ENCODE measurements around the gene NRXN3.
"Not testable (repeated sequence)": the region's sequence is repeated elsewhere in the genome, so short reads cannot be mapped to it uniquely, and the experiment has no call there.

The NRXN3 gene

DNA sequence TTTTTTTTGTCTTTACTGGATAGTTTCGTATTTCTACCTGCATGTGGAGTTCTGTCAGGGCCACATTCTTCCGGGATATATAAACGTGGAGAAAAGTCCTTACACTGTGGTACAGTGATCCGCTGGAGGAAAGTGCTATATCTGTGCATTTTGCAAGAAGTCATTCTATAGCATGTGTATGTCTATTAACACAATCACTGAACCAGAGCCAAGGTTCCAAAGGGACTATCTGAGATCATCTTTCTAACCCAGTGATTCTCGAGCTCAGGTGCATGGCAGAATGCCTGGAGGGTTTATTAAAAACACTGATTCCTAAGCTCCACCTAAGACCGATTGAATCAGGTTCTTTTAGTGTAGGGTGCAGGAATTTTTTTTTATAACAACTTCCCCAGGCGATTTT is 354.0 kb downstream of the NRXN3 start:
- no peak overlapping the region for H3K4me2 ChIP-seq
- no peak overlapping the region for H3K27ac ChIP-seq
- no peaks in the 10 kb centered on the region for H3K36me3 ChIP-seq
- no peaks in the 10 kb centered on the region for H3K9me3 ChIP-seq
- H3K4me1 ChIP-seq = no peaks in the 10 kb centered on the region
- TF ChIP-seq Cebpa-rat (IDR thresholded peaks at IDR 0.05) = no peak
- no peaks in the 10 kb centered on the region for H3K27me3 ChIP-seq
- H3K4me3 ChIP-seq = no peak overlapping the region
- no peak overlapping the region for H3K9ac ChIP-seq
- peaks cover 6% of the 10 kb centered on the region; the same call in 1 of the 2 replicates for H4K20me1 ChIP-seq

DNA sequence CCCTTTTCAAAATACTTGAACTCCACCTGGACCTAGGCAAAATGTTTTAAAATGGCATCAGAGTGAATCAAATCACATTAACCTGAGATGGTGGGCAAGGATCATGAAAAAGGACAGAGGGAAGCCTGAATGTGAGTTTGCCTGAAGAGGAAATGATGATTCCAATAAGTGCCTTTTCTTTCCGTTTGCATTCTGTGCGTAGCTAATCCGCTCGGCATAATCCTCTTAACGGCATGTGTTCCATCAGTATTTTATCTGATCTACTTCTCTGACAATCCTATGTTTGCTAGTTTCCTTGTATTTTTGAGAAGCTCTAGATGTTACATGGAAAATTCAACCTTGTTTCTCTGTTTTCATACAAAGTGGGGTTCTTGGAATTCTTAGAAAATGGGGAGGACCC is 354.6 kb downstream of the NRXN3 start:
- Histone ChIP-seq H3K36me3 (no peaks in the 10 kb centered on the region), H4K20me1 (peaks cover 6% of the 10 kb centered on the region; the same call in 1 of the 2 replicates), H3K4me2 (no peak overlapping the region), H3K27ac (no peak overlapping the region), H3K27me3 (no peaks in the 10 kb centered on the region), H3K9ac (no peak overlapping the region), H3K4me3 (no peak overlapping the region), H3K9me3 (no peaks in the 10 kb centered on the region), H3K4me1 (no peaks in the 10 kb centered on the region)
- no peak for TF ChIP-seq Cebpa-rat (IDR thresholded peaks at IDR 0.05)

DNA sequence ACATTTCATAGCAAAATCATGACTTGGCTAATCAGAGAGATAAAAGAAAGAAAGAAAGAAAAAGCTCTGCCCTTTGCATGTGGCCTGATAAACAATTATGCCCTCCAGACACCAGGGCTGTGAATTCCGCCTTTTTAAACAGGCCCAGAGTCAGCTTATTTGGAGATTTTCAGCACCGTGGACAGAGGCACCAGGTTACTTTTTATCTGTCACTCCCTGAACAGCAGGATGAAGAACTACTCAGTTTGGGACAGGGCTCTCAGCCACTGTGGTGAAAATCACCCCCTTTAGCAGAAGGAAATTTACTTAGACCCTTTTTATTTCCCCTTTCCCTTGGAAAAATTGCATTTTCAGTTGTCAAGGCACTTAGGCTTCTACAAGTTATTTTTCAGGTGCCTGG is 359.9 kb downstream of the NRXN3 start:
- H3K27ac ChIP-seq = no peak overlapping the region
- no peaks in the 10 kb centered on the region for H3K9me3 ChIP-seq
- H3K4me2 ChIP-seq = no peak overlapping the region
- H3K9ac ChIP-seq = no peak overlapping the region
- peaks cover 6% of the 10 kb centered on the region; the same call in 1 of the 2 replicates for H4K20me1 ChIP-seq
- no peaks in the 10 kb centered on the region for H3K27me3 ChIP-seq
- H3K4me3 ChIP-seq = no peak overlapping the region
- H3K4me1 ChIP-seq = no peaks in the 10 kb centered on the region
- TF ChIP-seq Cebpa-rat (IDR thresholded peaks at IDR 0.05) = no peak
- no peaks in the 10 kb centered on the region for H3K36me3 ChIP-seq

DNA sequence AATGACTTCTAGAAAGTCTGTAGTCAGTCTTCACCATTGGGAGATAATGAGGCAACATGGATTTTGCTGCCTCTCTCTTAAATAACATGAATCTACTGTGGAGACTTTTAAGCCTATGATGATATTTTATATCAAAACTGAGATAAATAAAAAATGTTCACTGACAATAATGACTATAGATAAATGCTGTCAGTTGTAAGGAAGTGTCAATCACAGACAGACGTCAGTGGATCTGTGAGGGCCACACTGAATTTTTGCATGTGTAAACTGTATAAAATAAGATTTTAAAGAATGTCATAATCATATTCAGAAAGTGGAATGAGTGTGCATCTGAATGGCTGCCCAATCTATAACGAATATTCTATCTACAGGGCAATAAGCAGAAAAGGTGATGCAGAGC is 364.0 kb downstream of the NRXN3 start:
- H3K4me2 ChIP-seq = no peak overlapping the region
- H3K4me1 ChIP-seq = no peaks in the 10 kb centered on the region
- H3K9me3 ChIP-seq = no peaks in the 10 kb centered on the region
- no peak for TF ChIP-seq Cebpa-rat (IDR thresholded peaks at IDR 0.05)
- H4K20me1 ChIP-seq = no peaks in the 10 kb centered on the region; the same call in 1 of the 2 replicates
- no peaks in the 10 kb centered on the region for H3K27me3 ChIP-seq
- no peak overlapping the region for H3K9ac ChIP-seq
- H3K27ac ChIP-seq = no peak overlapping the region
- H3K36me3 ChIP-seq = no peaks in the 10 kb centered on the region
- H3K4me3 ChIP-seq = no peak overlapping the region

DNA sequence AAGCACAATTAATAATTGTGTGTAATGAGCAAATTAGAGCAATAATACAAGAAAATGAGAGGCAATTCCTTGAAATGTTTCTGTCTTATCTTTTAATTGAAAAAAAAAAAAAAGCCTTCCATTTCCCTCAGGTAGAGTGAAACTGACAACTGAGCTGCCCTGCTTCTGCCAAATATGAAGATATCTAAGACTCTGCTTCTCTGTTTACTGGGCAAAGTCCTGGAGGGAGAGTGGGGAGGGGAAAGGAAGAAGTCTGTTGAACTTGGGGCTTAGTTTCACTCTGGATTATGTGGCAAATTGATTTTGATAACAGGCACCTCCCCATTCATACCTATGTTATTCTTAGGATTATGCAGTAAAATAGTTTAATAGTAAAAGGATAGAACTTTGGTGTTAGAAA is 364.9 kb downstream of the NRXN3 start:
- Histone ChIP-seq H3K4me1 (no peaks in the 10 kb centered on the region), H3K4me2 (no peak overlapping the region), H3K4me3 (no peak overlapping the region), H3K36me3 (no peaks in the 10 kb centered on the region), H3K27me3 (no peaks in the 10 kb centered on the region), H3K27ac (no peak overlapping the region), H3K9me3 (no peaks in the 10 kb centered on the region), H4K20me1 (no peaks in the 10 kb centered on the region), H3K9ac (no peak overlapping the region)
- TF ChIP-seq Cebpa-rat (IDR thresholded peaks at IDR 0.05) = no peak

DNA sequence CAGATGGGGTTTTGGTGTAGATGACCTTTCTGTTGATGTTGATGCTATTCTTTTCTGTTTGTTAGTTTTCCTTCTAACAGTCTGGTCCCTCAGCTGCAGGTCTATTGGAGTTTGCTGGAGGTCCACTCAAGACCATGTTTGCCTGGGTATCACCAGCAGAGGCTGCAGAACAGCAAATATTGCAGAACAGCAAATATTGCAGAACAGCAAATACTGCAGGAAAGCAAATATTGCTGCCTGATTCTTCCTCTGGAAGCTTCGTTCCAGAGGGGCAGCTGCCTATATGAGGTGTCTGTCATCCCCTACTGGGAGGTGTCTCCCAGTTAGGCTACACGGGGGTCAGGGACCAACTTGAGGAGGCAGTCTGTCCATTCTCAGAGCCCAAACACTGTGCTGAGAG is 371.6 kb downstream of the NRXN3 start:
- H4K20me1 ChIP-seq, H3K9ac ChIP-seq, H3K36me3 ChIP-seq, H3K4me1 ChIP-seq, H3K27me3 ChIP-seq, H3K4me3 ChIP-seq, H3K27ac ChIP-seq, H3K4me2 ChIP-seq, H3K9me3 ChIP-seq: not testable (repeated sequence)

DNA sequence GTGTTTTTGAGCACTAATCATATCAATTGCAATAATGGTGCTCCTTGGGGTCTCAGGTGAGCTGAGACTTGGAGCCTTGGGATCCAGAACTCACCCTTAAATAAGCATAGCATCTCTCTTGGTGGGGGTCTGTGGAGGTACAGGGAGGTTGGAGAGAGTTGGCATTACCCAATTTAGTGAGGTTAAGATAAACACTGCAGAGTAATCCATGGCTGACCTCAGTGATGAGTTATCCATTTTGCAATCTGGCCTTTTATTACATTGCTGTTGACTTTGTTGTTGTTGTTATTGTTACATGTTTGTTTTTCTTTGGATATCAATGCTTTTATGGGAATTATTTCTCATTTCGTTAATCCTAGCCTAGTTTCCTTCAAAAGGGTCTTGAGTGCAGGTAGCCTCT is 373.3 kb downstream of the NRXN3 start:
- no peaks in the 10 kb centered on the region for H3K4me1 ChIP-seq
- no peak for TF ChIP-seq Cebpa-rat (IDR thresholded peaks at IDR 0.05)

DNA sequence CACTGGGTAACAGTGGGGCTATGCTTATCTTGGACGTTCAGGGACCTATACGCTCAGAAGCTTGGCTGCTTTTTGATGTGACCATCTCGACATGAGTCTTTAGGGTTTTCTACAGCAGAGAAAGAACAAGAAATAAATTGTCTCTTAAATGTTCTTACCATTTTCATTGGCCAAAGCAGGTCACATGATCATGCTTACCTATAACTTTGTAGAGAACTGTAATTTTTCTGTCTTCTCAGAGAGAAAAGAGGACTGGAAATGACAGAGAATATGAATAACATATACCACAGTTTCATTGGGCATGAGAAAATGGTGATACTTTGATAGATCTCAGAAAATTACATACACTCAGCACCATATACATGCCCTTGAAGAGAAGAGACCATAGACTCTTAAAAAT is 390.9 kb downstream of the NRXN3 start:
- Histone ChIP-seq H3K27ac (no peak overlapping the region), H3K9me3 (no peaks in the 10 kb centered on the region), H3K4me3 (no peak overlapping the region), H4K20me1 (no peaks in the 10 kb centered on the region), H3K4me2 (no peak overlapping the region), H3K36me3 (no peaks in the 10 kb centered on the region), H3K27me3 (no peaks in the 10 kb centered on the region), H3K9ac (no peak overlapping the region), H3K4me1 (peaks cover 5% of the 10 kb centered on the region)
- no peak for TF ChIP-seq Cebpa-rat (IDR thresholded peaks at IDR 0.05)

More for the DNA sequence above, 373.3 kb downstream of the NRXN3 start:
- Histone ChIP-seq H3K4me3 (no peak overlapping the region), H3K9me3 (no peaks in the 10 kb centered on the region), H4K20me1 (no peaks in the 10 kb centered on the region), H3K36me3 (no peaks in the 10 kb centered on the region), H3K4me2 (no peak overlapping the region), H3K9ac (no peak overlapping the region), H3K27ac (no peak overlapping the region), H3K27me3 (no peaks in the 10 kb centered on the region)

DNA sequence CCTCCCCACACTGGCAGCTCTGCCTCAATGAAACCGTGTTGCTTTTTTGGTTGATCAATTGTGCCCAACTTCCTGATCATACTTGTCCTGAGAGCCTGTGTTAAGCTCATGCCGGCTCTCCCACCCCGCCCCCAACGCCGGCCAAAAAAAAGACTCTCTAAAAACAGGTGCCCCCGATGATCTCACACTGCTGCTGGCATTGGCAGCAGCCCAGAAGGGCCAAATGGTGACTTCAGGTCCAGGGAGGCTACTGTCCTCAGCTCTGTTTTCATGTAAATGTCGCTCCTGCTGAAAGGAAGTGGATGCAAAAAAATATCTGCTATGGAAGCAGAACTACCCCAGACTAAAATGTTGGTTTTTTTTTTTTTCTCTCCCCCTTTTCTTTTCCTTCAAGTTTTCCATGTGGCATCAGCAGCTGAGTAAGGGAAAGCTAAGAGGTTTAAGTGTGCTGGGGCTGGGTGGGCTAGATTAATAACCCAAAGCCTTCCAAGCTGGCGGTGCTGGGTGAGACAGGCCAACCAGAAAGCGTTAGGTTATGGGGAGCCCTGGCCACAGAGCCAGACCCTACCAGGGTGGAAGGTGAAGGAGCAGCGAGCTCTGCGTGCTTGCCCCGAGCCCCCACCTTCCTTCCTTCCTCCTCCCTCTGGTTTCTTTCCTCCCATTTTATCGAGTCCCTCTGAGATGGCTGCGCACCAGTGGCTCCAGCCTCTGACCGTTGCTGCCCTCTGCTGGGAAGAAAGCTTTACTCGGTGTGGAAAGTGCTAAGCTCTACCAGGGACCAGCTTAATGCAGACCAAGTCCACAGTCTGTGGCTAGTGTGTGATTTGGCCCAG is 396.1 kb downstream of the NRXN3 start:
- Histone ChIP-seq H3K27me3 (no peaks in the 10 kb centered on the region), H4K20me1 (no peaks in the 10 kb centered on the region), H3K9ac (no peak overlapping the region), H3K27ac (no peak overlapping the region), H3K4me3 (peak overlapping the region; percentile 35; the same call in 1 of the 2 replicates), H3K4me1 (peaks cover 10% of the 10 kb centered on the region), H3K9me3 (no peaks in the 10 kb centered on the region), H3K36me3 (no peaks in the 10 kb centered on the region), H3K4me2 (peak overlapping the region; percentile 60)
- no peak for TF ChIP-seq Cebpa-rat (IDR thresholded peaks at IDR 0.05)

DNA sequence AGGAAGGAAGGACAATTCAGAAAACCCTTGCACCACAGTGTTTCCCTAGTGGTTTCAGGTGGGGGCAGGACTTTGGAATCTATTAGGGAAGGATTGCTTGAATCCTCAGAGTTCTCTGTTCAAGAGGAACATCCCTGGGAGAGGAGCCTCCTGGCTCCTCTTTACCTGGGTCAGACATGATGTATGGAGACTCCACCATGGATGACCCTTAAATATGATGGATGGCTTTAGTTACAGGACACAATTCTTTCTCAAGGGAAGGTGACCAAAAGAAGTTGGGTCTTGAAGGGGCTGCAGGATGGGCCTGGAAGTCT is 396.6 kb downstream of the NRXN3 start:
- Histone ChIP-seq H3K9me3 (no peaks in the 10 kb centered on the region), H3K4me1 (peaks cover 10% of the 10 kb centered on the region), H3K27me3 (no peaks in the 10 kb centered on the region), H3K36me3 (no peaks in the 10 kb centered on the region), H3K9ac (no peak overlapping the region), H4K20me1 (no peaks in the 10 kb centered on the region), H3K4me2 (peak overlapping the region; percentile 60), H3K4me3 (no peak overlapping the region), H3K27ac (no peak overlapping the region)
- TF ChIP-seq Cebpa-rat (IDR thresholded peaks at IDR 0.05) = no peak

DNA sequence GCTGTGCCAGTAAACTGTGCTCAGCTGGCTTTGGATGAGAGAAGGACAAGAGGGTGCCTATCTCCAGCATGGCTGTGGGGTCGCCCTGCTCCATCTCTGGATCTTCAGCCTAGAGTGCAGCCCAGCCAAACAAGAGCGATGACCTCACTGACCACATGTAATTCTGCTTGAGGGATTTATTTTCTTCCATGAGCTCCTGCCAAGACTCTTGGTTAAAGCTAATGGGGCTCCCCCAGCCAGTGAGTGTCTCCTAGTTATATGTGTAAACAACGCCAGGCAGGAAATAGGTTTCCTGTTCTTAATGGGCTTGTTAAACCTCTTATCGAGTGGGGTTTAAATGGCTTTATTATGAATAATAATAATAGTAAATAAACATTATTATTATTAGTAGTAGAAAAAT is 397.2 kb downstream of the NRXN3 start:
- H3K27ac ChIP-seq = no peak overlapping the region
- H3K27me3 ChIP-seq = no peaks in the 10 kb centered on the region
- TF ChIP-seq Cebpa-rat (IDR thresholded peaks at IDR 0.05) = no peak
- peaks cover 10% of the 10 kb centered on the region for H3K4me1 ChIP-seq
- H4K20me1 ChIP-seq = no peaks in the 10 kb centered on the region
- peaks cover 2% of the 10 kb centered on the region for H3K9me3 ChIP-seq
- no peak overlapping the region for H3K4me2 ChIP-seq
- H3K36me3 ChIP-seq = no peaks in the 10 kb centered on the region
- H3K4me3 ChIP-seq = no peak overlapping the region
- H3K9ac ChIP-seq = no peak overlapping the region

DNA sequence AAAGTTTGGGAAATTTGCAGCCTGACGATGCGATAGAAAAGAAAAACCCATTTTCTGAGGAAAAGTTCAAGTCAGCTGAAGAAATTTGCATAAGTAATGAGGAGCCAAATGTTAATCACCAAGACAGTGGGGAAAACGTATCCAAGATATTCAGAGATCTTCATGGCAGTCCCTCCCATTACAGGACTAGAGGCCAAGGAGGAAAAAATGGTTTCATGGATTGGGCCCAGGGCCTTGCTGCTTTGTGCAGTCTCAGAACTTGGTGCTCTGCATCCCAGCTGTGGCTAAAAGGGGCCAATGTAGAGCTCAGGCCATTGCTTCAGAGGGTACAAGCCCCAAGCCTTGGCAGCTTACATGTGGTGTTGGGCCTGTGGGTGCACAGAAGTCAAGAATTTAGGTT is 403.6 kb downstream of the NRXN3 start:
- H3K4me2 ChIP-seq, H3K27me3 ChIP-seq, H3K4me1 ChIP-seq, H4K20me1 ChIP-seq, H3K9ac ChIP-seq, H3K4me3 ChIP-seq, H3K36me3 ChIP-seq, H3K27ac ChIP-seq: not testable (repeated sequence)
- H3K9me3 ChIP-seq = peaks cover 31% of the 10 kb centered on the region

All from BLaER1 (cell line).